HEK293 (cell line): ENCODE data around the gene WDR7.

Experiments used
- CTCF ChIA-PET: fragments of 350-600 bp; formaldehyde crosslinking; extraction: SDS; loops from one replicate; lab custom pipeline; 2021; ENCODE audit warnings: antibody characterized with exemption; lab: Yijun Ruan, JAX
- POLR2A ChIA-PET: fragments of 300-600 bp; formaldehyde crosslinking; extraction: SDS; loops from one replicate; lab custom pipeline; 2020; ENCODE audit warnings: antibody characterized with exemption, inconsistent platforms; lab: Yijun Ruan, JAX
- H3K27ac ChIP-seq: fragments of 200-500 bp; sonication (Bioruptor generic); 2 replicates; pipeline ENCODE4 v1.5.1; 2014; ENCODE audit warnings: low read depth, low read length, control low read depth, inconsistent platforms; ENCODE audit errors: extremely low read depth
- H3K36me3 ChIP-seq, 2 experiments: fragments of 200-500 bp in 1 of 2; sonication (Bioruptor generic) in 1 of 2; 1 replicate in 1 of 2; 2 replicates in 1 of 2; pipeline ENCODE4 v1.5.1; 2014 to 2017; ENCODE audit warnings: inconsistent platforms in 2 of 2, low read length in 2 of 2; ENCODE audit not compliant: control insufficient read depth in 2 of 2, insufficient read depth in 1 of 2
- H3K4me1 ChIP-seq: fragments of 200-500 bp; sonication (Bioruptor generic); 2 replicates; pipeline ENCODE4 v1.5.1; 2014; ENCODE audit warnings: mild to moderate bottlenecking, low read length, inconsistent platforms; ENCODE audit not compliant: control insufficient read depth, insufficient read depth
- H3K4me3 ChIP-seq: 2 replicates; pipeline ENCODE4 v1.5.1; 2011; ENCODE audit warnings: low read depth, mild to moderate bottlenecking, control low read depth, low read length, moderate library complexity
- H3K9me3 ChIP-seq: fragments of 200-500 bp; sonication (Bioruptor generic); 2 replicates; pipeline ENCODE4 v1.5.1; 2014; ENCODE audit warnings: low read depth, low read length, inconsistent platforms; ENCODE audit not compliant: control insufficient read depth, insufficient read depth
- FEZF1 ChIP-seq: fragments of 450-650 bp; formaldehyde crosslinking; IDR thresholded peaks from 2 replicates; pipeline ENCODE4 v1.5.1; 2016; ENCODE audit warnings: missing biosample characterization, missing genetic modification characterization
- GFI1B ChIP-seq: fragments of 450-650 bp; formaldehyde crosslinking; IDR thresholded peaks from 2 replicates; pipeline ENCODE4 v1.5.1; 2016; ENCODE audit warnings: missing biosample characterization, missing genetic modification characterization
- GLIS1 ChIP-seq: fragments of 450-650 bp; formaldehyde crosslinking; IDR thresholded peaks from 2 replicates; pipeline ENCODE4 v1.5.1; 2016; ENCODE audit warnings: missing biosample characterization, missing genetic modification characterization
- HIC1 ChIP-seq: fragments of 450-650 bp; formaldehyde crosslinking; IDR thresholded peaks from 2 replicates; pipeline ENCODE4 v1.5.1; 2016; ENCODE audit warnings: missing biosample characterization, missing genetic modification characterization
- IKZF3 ChIP-seq: fragments of 450-650 bp; IDR thresholded peaks from 2 replicates; pipeline ENCODE4 v1.5.0; 2018; ENCODE audit warnings: missing biosample characterization, mild to moderate bottlenecking, missing genetic modification characterization, moderate library complexity
- KLF1 ChIP-seq: fragments of 450-650 bp; formaldehyde crosslinking; IDR thresholded peaks from 2 replicates; pipeline ENCODE4 v1.5.1; 2016; ENCODE audit warnings: missing biosample characterization, missing genetic modification characterization
- RBAK ChIP-seq: fragments of 450-650 bp; formaldehyde crosslinking; IDR thresholded peaks from 2 replicates; pipeline ENCODE4 v1.5.1; 2016; ENCODE audit warnings: missing biosample characterization, missing genetic modification characterization
- REPIN1 ChIP-seq: fragments of 450-650 bp; formaldehyde crosslinking; IDR thresholded peaks from 2 replicates; pipeline ENCODE4 v1.5.1; 2017; ENCODE audit warnings: missing biosample characterization, missing genetic modification characterization, low read depth
- ZEB2 ChIP-seq: fragments of 450-650 bp; formaldehyde crosslinking; IDR thresholded peaks from 2 replicates; pipeline ENCODE4 v1.5.1; 2016; ENCODE audit warnings: missing biosample characterization, missing genetic modification characterization
- ZFP37 ChIP-seq: fragments of 450-650 bp; formaldehyde crosslinking; IDR thresholded peaks from 2 replicates; pipeline ENCODE4 v1.5.1; 2016; ENCODE audit warnings: missing biosample characterization, missing genetic modification characterization
- ZNF133 ChIP-seq: fragments of 450-650 bp; formaldehyde crosslinking; IDR thresholded peaks from 2 replicates; pipeline ENCODE4 v1.5.1; 2016; ENCODE audit warnings: missing biosample characterization, missing genetic modification characterization
- ZNF146 ChIP-seq: fragments of 450-650 bp; formaldehyde crosslinking; IDR thresholded peaks from 2 replicates; pipeline ENCODE4 v1.5.1; 2016; ENCODE audit warnings: missing biosample characterization, missing genetic modification characterization
- ZNF473 ChIP-seq: fragments of 450-650 bp; formaldehyde crosslinking; IDR thresholded peaks from 2 replicates; pipeline ENCODE4 v1.5.1; 2017; ENCODE audit warnings: missing biosample characterization, missing genetic modification characterization
- ZNF521 ChIP-seq: fragments of 450-650 bp; formaldehyde crosslinking; IDR thresholded peaks from 2 replicates; pipeline ENCODE4 v1.5.1; 2017; ENCODE audit warnings: missing biosample characterization, mild to moderate bottlenecking, missing genetic modification characterization
- ZNF792 ChIP-seq: fragments of 450-650 bp; formaldehyde crosslinking; IDR thresholded peaks from 2 replicates; pipeline ENCODE4 v1.5.1; 2016; ENCODE audit warnings: missing biosample characterization, missing genetic modification characterization
- ZSCAN23 ChIP-seq: fragments of 450-650 bp; formaldehyde crosslinking; IDR thresholded peaks from 2 replicates; pipeline ENCODE4 v1.5.1; 2016; ENCODE audit warnings: missing biosample characterization, missing genetic modification characterization
- TF ChIP-seq, protein P1 (sequence below): fragments of 450-650 bp; formaldehyde crosslinking; IDR thresholded peaks from 2 replicates; pipeline ENCODE4 v1.5.1; 2016; ENCODE audit warnings: missing biosample characterization, missing genetic modification characterization, low read depth
- TF ChIP-seq, protein P2 (sequence below): fragments of 450-650 bp; formaldehyde crosslinking; IDR thresholded peaks from 2 replicates; pipeline ENCODE4 v1.5.1; 2016; ENCODE audit warnings: missing biosample characterization, missing genetic modification characterization, low read depth
- TF ChIP-seq, protein P3 (sequence below): fragments of 450-650 bp; formaldehyde crosslinking; IDR thresholded peaks from 2 replicates; pipeline ENCODE4 v1.5.1; 2016; ENCODE audit warnings: missing biosample characterization, missing genetic modification characterization

Gene WDR7

DNA sequence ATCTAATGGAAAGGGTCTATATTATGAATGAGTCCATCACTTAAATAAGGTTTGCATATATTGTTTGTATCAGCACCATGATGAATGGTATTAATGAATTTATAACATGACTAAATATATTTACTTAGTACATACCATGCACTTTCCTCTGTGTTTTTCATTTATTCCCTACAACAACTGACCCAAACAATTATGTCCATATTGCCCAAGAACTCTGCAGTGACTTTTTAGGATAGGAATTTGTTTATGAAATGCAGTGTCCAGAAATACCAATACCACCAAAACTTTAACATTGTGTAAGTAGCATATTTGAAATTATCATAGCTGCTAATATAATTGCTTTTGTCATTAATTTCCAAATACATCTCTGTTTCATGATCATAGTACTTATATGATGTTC lies 119.7 kb downstream of the WDR7 start (continued):
- TF ChIP-seq KLF1 (tag by site-specific recombination) (no peak), RBAK (tag by site-specific recombination) (no peak), ZNF146 (no peak)

GRCh38 chr18:56775701-56776100 lies 124.5 kb downstream of the WDR7 start:
- no peak overlapping the region for H3K4me3 ChIP-seq
- H3K36me3 ChIP-seq: no peaks in the 10 kb centered on the region
- ChIA-PET CTCF (no interaction called here), POLR2A (no interaction called here)
- H3K27ac ChIP-seq: no peak overlapping the region
- H3K9me3 ChIP-seq: no peaks in the 10 kb centered on the region
- no peaks in the 10 kb centered on the region for H3K4me1 ChIP-seq
- TF ChIP-seq HIC1 (tag by site-specific recombination) (no peak), REPIN1 (tag by site-specific recombination) (no peak), GLIS1 (tag by site-specific recombination) (no peak), ZNF521 (tag by site-specific recombination) (no peak), FEZF1 (tag by site-specific recombination) (no peak), ZNF473 (tag by site-specific recombination) (no peak), ZSCAN23 (tag by site-specific recombination) (no peak)
- TF ChIP-seq, protein P1, sequence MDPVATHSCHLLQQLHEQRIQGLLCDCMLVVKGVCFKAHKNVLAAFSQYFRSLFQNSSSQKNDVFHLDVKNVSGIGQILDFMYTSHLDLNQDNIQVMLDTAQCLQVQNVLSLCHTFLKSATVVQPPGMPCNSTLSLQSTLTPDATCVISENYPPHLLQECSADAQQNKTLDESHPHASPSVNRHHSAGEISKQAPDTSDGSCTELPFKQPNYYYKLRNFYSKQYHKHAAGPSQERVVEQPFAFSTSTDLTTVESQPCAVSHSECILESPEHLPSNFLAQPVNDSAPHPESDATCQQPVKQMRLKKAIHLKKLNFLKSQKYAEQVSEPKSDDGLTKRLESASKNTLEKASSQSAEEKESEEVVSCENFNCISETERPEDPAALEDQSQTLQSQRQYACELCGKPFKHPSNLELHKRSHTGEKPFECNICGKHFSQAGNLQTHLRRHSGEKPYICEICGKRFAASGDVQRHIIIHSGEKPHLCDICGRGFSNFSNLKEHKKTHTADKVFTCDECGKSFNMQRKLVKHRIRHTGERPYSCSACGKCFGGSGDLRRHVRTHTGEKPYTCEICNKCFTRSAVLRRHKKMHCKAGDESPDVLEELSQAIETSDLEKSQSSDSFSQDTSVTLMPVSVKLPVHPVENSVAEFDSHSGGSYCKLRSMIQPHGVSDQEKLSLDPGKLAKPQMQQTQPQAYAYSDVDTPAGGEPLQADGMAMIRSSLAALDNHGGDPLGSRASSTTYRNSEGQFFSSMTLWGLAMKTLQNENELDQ: no peak
- TF ChIP-seq, all 188 proteins: peak for 0

GRCh38 chr18:56787390-56787789 lies 136.2 kb downstream of the WDR7 start:
- TF ChIP-seq ZSCAN23 (tag by site-specific recombination): no peak
- TF ChIP-seq ZNF792 (tag by site-specific recombination): no peak
- no peak for TF ChIP-seq HIC1 (tag by site-specific recombination)
- no peak for TF ChIP-seq ZFP37 (tag by site-specific recombination)
- no peak for TF ChIP-seq ZEB2
- no peak for TF ChIP-seq ZNF133 (tag by site-specific recombination)
- TF ChIP-seq, protein P2, sequence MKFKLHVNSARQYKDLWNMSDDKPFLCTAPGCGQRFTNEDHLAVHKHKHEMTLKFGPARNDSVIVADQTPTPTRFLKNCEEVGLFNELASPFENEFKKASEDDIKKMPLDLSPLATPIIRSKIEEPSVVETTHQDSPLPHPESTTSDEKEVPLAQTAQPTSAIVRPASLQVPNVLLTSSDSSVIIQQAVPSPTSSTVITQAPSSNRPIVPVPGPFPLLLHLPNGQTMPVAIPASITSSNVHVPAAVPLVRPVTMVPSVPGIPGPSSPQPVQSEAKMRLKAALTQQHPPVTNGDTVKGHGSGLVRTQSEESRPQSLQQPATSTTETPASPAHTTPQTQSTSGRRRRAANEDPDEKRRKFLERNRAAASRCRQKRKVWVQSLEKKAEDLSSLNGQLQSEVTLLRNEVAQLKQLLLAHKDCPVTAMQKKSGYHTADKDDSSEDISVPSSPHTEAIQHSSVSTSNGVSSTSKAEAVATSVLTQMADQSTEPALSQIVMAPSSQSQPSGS (tag by site-specific recombination): no peak
- no peak for TF ChIP-seq GFI1B (tag by site-specific recombination)
- TF ChIP-seq IKZF3 (tag by site-specific recombination): no peak
- TF ChIP-seq, protein P3, sequence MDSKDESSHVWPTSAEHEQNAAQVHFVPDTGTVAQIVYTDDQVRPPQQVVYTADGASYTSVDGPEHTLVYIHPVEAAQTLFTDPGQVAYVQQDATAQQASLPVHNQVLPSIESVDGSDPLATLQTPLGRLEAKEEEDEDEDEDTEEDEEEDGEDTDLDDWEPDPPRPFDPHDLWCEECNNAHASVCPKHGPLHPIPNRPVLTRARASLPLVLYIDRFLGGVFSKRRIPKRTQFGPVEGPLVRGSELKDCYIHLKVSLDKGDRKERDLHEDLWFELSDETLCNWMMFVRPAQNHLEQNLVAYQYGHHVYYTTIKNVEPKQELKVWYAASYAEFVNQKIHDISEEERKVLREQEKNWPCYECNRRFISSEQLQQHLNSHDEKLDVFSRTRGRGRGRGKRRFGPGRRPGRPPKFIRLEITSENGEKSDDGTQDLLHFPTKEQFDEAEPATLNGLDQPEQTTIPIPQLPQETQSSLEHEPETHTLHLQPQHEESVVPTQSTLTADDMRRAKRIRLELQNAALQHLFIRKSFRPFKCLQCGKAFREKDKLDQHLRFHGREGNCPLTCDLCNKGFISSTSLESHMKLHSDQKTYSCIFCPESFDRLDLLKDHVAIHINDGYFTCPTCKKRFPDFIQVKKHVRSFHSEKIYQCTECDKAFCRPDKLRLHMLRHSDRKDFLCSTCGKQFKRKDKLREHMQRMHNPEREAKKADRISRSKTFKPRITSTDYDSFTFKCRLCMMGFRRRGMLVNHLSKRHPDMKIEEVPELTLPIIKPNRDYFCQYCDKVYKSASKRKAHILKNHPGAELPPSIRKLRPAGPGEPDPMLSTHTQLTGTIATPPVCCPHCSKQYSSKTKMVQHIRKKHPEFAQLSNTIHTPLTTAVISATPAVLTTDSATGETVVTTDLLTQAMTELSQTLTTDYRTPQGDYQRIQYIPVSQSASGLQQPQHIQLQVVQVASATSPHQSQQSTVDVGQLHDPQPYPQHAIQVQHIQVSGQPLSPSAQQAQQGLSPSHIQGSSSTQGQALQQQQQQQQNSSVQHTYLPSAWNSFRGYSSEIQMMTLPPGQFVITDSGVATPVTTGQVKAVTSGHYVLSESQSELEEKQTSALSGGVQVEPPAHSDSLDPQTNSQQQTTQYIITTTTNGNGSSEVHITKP (tag by site-specific recombination): no peak
- H3K36me3 ChIP-seq: peaks cover 0 to 4% of the 10 kb centered on the region in 2 experiments; a peak in 1 of 3 replicates
- ChIA-PET POLR2A (no interaction called here), CTCF (no interaction called here)
- no peak overlapping the region for H3K27ac ChIP-seq
- H3K9me3 ChIP-seq: no peaks in the 10 kb centered on the region
- no peaks in the 10 kb centered on the region for H3K4me1 ChIP-seq
- H3K4me3 ChIP-seq: no peak overlapping the region
